ENCODE data around the gene COL13A1.

COL13A1 gene

DNA sequence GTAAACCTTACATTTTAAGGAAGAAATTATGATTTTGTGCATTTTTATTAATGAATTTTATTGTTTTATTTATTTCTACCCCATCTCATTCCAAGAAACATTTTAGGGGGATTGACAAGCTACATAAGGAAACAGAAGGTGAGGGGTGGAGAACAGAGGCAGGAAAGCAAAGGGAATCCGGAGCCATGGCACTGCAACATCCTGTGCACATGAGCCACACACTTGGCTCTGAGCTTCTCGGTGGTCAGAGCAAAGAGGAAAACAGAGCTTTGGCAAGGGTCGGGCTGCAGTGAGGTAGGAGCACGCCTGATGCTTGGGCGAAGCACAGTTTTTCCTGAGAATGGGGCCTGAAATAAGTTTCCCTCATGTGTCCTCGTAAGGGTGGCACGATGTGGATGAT, 68.9 kb downstream of the COL13A1 start:
- DNase-seq, result no peak

GRCh38 chr10:69871074-69871473, 69.4 kb downstream of the COL13A1 start:
- DNase-seq, result no peak

GRCh38 chr10:69872323-69872722, 70.6 kb downstream of the COL13A1 start:
- DNase-seq, result no peak

DNA sequence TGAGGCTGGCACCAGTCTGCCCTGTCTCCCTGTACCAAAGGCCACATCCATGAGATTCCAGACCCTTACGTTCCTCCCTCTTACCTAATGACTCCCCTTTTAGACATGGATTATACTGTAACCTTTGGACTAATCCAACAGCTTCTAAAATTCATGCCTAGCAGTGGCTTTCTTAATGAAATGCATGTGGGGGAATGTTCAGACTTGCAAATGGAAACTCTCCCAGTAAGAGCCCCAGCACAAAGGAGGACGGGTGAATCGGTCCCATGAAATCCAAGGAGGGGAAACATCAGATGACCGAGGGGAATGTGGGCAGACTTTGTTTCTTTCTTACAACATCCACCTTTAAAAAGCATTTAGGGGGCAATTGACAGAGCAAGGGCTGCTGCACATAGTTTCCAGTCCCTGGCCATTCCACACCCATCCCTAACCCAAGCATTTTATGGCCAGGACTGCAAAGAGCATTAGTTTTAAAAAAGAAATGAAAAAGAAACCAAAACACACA, 71.5 kb downstream of the COL13A1 start:
- DNase-seq, result no peak

DNA sequence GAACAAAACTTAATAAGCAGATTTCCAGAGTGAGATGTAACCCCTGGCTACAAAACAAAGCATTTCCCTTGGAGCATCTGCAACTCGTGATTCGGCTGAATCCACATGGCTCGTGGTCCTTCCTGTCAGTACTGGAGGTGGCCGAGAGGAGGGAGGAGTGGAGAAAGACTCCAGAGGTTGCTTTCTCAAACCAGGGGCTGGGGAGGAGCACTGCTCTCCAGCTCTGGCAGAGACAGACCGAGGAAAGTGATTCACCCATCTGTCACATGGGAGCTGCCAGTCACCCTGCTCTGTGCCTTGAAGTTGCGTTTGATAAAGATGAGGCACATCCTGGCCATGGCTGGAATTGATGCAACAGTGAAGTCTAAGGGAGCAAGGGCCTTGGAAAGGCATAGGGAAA, 72.7 kb downstream of the COL13A1 start:
- DNase-seq, result no peak

DNA sequence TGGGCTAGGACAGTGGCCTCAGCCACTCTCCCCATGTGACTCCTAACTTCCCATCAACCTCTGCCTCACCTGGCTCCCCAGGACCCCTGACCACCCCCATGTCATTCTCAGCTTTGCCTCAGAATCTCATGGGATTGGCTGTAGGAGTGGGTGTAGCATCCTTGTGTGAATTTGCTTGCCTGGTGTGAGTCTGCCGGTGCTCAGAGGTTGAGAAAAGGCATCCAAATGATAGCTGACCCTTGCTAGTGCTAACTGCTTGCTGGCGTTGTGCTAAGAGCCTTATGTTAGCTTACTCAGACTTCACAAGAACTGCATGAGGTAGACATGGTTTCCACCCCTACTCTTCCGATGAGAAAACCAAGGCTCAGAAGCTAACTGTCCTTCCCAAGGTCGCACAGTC, 74.2 kb downstream of the COL13A1 start:
- DNase-seq, result no peak

DNA sequence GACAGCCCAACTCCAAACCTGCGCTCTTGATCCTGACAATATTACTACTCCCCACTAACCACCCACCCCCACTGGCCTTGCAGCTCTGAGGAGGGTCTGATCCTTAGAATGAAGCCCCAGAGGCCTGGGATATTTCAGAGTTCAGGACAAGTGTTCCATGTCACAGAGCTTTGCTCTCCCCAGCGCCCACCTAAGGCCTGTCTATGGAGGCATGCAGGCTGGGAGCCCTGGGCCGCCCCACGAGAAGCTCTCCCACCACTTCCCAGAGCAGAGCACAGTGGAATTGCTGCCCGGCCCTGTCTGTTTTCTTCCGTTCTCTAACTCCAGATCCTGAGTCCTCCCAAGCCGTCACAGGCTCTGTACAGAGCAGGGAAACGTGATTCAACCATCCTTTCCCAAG, 74.6 kb downstream of the COL13A1 start:
- no peak for DNase-seq

GRCh38 chr10:69876931-69877330, 75.2 kb downstream of the COL13A1 start:
- no peak for DNase-seq

- DNase-seq, result no peak
These were observed 76.3 kb downstream of the COL13A1 start for GRCh38 chr10:69878038-69878437.

DNA sequence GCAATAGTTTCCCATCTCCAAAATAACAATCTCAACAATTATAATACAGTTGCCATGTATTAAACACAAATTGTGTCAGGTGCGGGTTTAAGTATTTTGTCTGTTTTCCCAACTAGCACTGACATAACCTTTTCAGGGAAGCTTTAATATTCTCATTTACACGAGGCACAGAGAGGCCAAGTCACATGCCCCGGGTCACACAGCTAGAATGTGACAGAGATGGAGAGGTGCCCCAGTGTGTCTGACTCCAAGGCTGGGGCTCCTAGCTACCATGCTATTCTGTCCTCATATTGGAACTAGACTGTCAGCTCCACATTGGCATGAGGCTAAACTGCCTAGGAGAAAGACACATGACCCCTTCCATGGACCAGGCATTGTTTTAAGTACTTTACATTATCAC, 77.2 kb downstream of the COL13A1 start:
- DNase-seq, result no peak

GRCh38 chr10:69879634-69880257, 78.0 kb downstream of the COL13A1 start:
- DNase-seq, result no peak

DNA sequence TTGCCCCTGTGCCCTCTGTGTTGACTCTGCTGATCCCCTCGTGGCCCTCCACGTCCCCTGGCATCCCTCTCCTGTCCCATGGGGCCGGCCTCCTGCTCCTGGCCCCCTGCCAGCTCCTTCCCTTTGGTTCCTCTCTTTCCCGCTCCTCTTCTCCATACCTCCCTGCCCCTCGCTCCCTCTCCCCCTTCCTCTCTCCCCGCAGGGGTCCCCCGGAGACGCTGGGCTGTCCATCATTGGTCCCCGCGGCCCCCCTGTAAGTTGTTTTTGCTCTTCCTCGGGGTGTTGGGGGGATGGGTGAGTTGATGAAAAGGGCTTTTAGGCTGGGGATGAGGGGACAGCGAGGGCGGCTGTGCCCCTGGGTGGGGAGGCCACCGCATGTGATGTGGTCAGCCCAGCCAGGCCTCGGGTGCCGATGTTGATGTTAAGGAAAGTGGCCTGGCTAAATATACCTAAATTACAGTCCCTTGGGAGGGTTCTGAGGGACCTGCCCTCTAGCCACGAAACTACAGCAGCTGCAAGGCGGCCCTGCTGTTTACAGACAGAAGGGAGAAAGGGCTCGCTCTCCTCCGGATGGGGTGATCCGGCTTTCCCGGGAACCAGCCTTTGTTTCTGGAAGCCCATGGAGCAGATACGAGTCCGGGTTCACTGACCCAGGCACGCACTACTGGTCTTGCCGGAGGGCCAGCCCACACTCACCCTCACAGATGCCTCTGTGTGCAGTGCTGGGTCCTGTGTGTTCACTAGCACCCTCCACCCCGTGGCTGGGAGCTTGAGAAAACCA, 78.8 kb downstream of the COL13A1 start:
- no peak for DNase-seq

- no peak for DNase-seq
These were observed 79.5 kb downstream of the COL13A1 start for GRCh38 chr10:69881202-69881601.

GRCh38 chr10:69883310-69884023, 81.8 kb downstream of the COL13A1 start:
- no peak for DNase-seq

GRCh38 chr10:69884024-69884367, 82.3 kb downstream of the COL13A1 start:
- DNase-seq, result no peak

GRCh38 chr10:69884686-69885085, 83.0 kb downstream of the COL13A1 start:
- no peak for DNase-seq

GRCh38 chr10:69885379-69886013, 83.8 kb downstream of the COL13A1 start:
- no peak for DNase-seq

- no peak for DNase-seq
These were observed 87.3 kb downstream of the COL13A1 start for GRCh38 chr10:69888882-69889584.

DNA sequence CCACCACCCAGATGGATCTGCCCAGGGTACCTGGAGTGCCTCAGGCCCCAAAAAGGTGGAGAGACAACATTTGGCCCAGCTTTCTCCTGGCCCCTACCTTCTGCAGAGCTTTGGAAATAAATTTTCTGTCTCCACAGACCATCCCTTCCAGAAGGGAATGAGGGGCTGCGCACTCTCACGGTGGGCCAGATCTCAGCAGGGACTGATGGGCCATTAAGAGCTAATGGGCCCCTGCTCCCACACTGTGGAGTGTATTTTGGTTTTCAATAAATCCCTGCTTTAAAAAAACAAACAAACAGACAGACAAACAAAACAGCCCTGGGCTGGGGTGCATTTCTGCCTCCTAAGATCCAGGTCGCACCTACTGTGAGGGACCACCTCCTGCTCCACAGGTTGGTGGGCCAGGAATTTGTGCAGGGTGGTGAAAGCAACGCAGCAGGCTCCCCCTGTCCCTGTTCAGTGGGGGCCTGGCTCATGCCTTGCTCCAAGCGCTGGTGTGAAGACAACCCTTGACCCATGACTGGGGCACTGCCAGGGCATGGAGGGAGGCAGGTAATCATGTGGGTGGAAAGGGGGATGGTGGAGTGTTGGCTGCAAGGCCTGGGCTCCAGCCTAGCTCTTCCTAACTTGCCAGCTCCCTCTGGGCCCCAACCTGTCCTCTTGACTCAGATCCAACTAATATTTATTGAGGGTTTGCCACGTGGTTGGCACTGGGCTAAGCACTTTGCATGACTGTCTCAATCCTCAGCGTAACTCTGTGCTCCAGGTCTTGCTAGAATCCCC, 88.5 kb downstream of the COL13A1 start:
- no peak for DNase-seq

- no peak for DNase-seq
These were observed 89.4 kb downstream of the COL13A1 start for GRCh38 chr10:69891057-69891617.

GRCh38 chr10:69892406-69892805, 90.7 kb downstream of the COL13A1 start:
- no peak for DNase-seq

DNA sequence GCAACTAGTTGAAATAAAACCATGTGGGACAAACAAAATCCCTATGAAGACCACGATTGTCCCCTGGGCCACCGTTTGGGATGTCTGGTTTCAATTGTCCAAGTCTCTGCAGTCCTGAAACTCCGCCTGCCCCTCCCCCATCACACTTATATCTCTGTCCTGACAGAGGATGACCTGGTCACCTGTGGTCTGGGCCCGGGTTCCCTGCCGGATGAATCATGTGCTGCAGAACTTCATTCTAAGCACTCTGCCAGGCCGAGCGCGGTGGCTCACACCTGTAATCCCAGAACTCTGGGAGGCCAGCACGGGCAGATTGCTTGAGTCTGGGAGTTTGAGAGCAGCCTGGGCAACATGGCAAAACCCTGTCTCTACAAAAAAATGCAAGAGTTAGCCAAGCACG, 91.1 kb downstream of the COL13A1 start:
- no peak for DNase-seq
